B cell (primary cell): ENCODE data around the gene MYOZ2. TPM values are rescaled to one million over a fixed set of nuclear protein-coding genes. Genes with fewer than 3 reads are reported as not detected.

Experiments
- ATAC-seq: fragments of 200-7000 bp; cut with Tn5 transposase; one replicate; pipeline ENCODE4 v1.10.0; 2021; ENCODE audit warnings: low read depth, mild to moderate bottlenecking, moderate number of reproducible peaks, moderate library complexity
- CTCF ChIA-PET: fragments of 350-600 bp; sonication (Branson Sonifier 250); formaldehyde crosslinking; loops from one replicate; lab custom pipeline; 2021; ENCODE audit warnings: antibody characterized with exemption, inconsistent platforms; lab: Charles Lee
- POLR2A ChIA-PET: fragments of 350-600 bp; sonication (Branson Sonifier 250); formaldehyde crosslinking; loops from one replicate; lab custom pipeline; 2021; ENCODE audit warnings: antibody characterized with exemption; lab: Charles Lee
- DNase-seq: peaks from one replicate; pipeline ENCODE4 v3.0.0; 2013
- H2AFZ ChIP-seq: 2 replicates; pipeline ENCODE4 v1.6.1; 2012; ENCODE audit warnings: mild to moderate bottlenecking, low read depth, low read length; ENCODE audit not compliant: insufficient read depth, poor library complexity, severe bottlenecking
- H3K27ac ChIP-seq, 2 donors: 1 replicate in 1 of 2; 2 replicates in 1 of 2; pipeline ENCODE4 v1.5.1; 2012 to 2013; ENCODE audit warnings: low read length in 2 of 2, mild to moderate bottlenecking in 2 of 2, moderate library complexity in 1 of 2
- H3K27me3 ChIP-seq, 4 experiments: fragments of 200-600 bp in 1 of 4; sonication (generic) in 1 of 4; replicated peaks in 1 of 4; 1 replicate in 2 of 4; 2 replicates in 2 of 4; pipeline versions ENCODE4 v1.6.1 to v1.7.0; 2013 to 2016; ENCODE audit warnings: low read length in 3 of 4, mild to moderate bottlenecking in 2 of 4, mixed read lengths in 1 of 4, moderate library complexity in 1 of 4; ENCODE audit not compliant: insufficient read depth in 4 of 4, control insufficient read depth in 3 of 4; ENCODE audit errors: control extremely low read depth in 1 of 4
- H3K36me3 ChIP-seq, 2 experiments: replicated peaks in 1 of 2; 1 replicate in 1 of 2; 2 replicates in 1 of 2; pipeline versions ENCODE4 v1.6.1 to v1.7.1; 2013; ENCODE audit warnings: low read length in 1 of 2; ENCODE audit not compliant: insufficient read depth in 2 of 2, control insufficient read depth in 1 of 2; ENCODE audit errors: control extremely low read depth in 1 of 2, extremely low read depth in 1 of 2
- H3K4me1 ChIP-seq, 2 donors: fragments of 200-600 bp in 1 of 2; sonication (generic) in 1 of 2; 1 replicate in 1 of 2; 2 replicates in 1 of 2; pipeline versions ENCODE4 v1.5.1 to v1.6.1; 2013 to 2017; ENCODE audit warnings: low read length in 2 of 2; ENCODE audit not compliant: control insufficient read depth in 2 of 2, insufficient read depth in 2 of 2
- H3K4me2 ChIP-seq: replicated peaks from 2 replicates; pipeline ENCODE3; 2012; ENCODE audit warnings: mild to moderate bottlenecking, low read depth, low read length; ENCODE audit not compliant: poor library complexity, severe bottlenecking
- H3K4me3 ChIP-seq, 5 experiments: fragments of 200-600 bp in 1 of 5; sonication (generic) in 1 of 5; 1 replicate in 3 of 5; 2 replicates in 2 of 5; pipeline versions ENCODE4 v1.5.1 to v1.7.0; 2011 to 2016; ENCODE audit warnings: low read length in 4 of 5, mild to moderate bottlenecking in 4 of 5, low read depth in 2 of 5, control low read depth in 1 of 5, moderate library complexity in 1 of 5; ENCODE audit not compliant: insufficient read depth in 1 of 5; ENCODE audit errors: control extremely low read depth in 1 of 5, extremely low read depth in 1 of 5
- H3K79me2 ChIP-seq: fragments of 200-600 bp; sonication (generic); one replicate; pipeline ENCODE4 v1.6.0; 2016; ENCODE audit warnings: low read length; ENCODE audit not compliant: control insufficient read depth, insufficient read depth
- H3K9ac ChIP-seq: fragments of 200-600 bp; sonication (generic); 2 replicates; pipeline ENCODE4 v1.6.1; 2017; ENCODE audit warnings: mild to moderate bottlenecking, low read length, moderate library complexity
- H3K9me3 ChIP-seq, 3 donors: one replicate each; pipeline versions ENCODE4 v1.6.1 to v1.7.1; 2013; ENCODE audit warnings: low read length in 2 of 3; ENCODE audit not compliant: control insufficient read depth in 2 of 3, insufficient read depth in 1 of 3; ENCODE audit errors: control extremely low read depth in 1 of 3
- H4K20me1 ChIP-seq: 2 replicates; pipeline ENCODE4 v1.6.0; 2012; ENCODE audit warnings: mild to moderate bottlenecking, low read length; ENCODE audit not compliant: insufficient read depth, control insufficient read depth, poor library complexity, severe bottlenecking
- H3K27ac Mint-ChIP-seq: one replicate; pipeline ENCODE4 v1.8.0; 2021; ENCODE audit warnings: mixed read lengths
- H3K27me3 Mint-ChIP-seq: one replicate; pipeline ENCODE4 v1.8.0; 2021; ENCODE audit warnings: mixed read lengths
- H3K4me1 Mint-ChIP-seq: one replicate; pipeline ENCODE4 v1.8.0; 2021; ENCODE audit warnings: mixed read lengths
- H3K4me3 Mint-ChIP-seq: one replicate; pipeline ENCODE4 v1.8.0; 2021; ENCODE audit warnings: mixed read lengths
- H3K9me3 Mint-ChIP-seq: one replicate; pipeline ENCODE4 v1.8.0; 2022; ENCODE audit warnings: mixed read lengths; ENCODE audit not compliant: insufficient read depth
- CTCF ChIP-seq: fragments of 200-600 bp; IDR thresholded peaks from one replicate; pipeline ENCODE4 v1.8.0; 2022; ENCODE audit warnings: antibody characterized with exemption, mild to moderate bottlenecking
- EZH2 ChIP-seq: IDR thresholded peaks from 2 replicates; pipeline ENCODE4 v1.6.1; 2012; ENCODE audit warnings: borderline replicate concordance, low read depth, mild to moderate bottlenecking, moderate library complexity, low read length; ENCODE audit not compliant: insufficient read depth, poor library complexity, severe bottlenecking
- WGBS: methylation state at CpG from one replicate; pipeline ENCODE4 v1.1.5; 2013; ENCODE audit warnings: missing lambda C conversion rate; ENCODE audit not compliant: insufficient coverage; 5-methylcytosine and 5-hydroxymethylcytosine counted together
- intact Hi-C: fragments of 100-400 bp; cut with micrococcal nuclease; formaldehyde crosslinking; loops from one replicate; pipeline ENCODE4 v1.10.0; 2022
- polyA plus RNA-seq: library from polyadenylated mRNA; depleted of rRNA; stranded (reverse); fragments of >200 nt; gene quantifications from 2 replicates; pipeline ENCODE4 v1.2.3, GENCODE V29; 2012
- total RNA-seq, 2 donors: library from RNA; stranded (reverse); fragments of 120-200 nt in 1 of 2; gene quantifications; 1 replicate in 1 of 2; 2 replicates in 1 of 2; pipeline versions ENCODE4 v1.2.3 to v1.2.4, GENCODE V29; 2013 to 2022

Gene MYOZ2
- total and polyA plus RNA-seq, 2 donors (not counting 1 experiment from before 2014, with no cell fraction given): not detected

GRCh38 chr4:119189638-119190037 lies 54.0 kb downstream of the MYOZ2 start:
- Histone ChIP-seq H3K9ac (no peak overlapping the region), H3K79me2 (no peaks in the 10 kb centered on the region), H3K9me3 (no peaks in the 10 kb centered on the region), H3K27me3 (no peaks in the 10 kb centered on the region), H3K27ac (no peak overlapping the region), H3K4me2 (no peak overlapping the region), H4K20me1 (no peaks in the 10 kb centered on the region), H3K36me3 (no peaks in the 10 kb centered on the region), H3K4me3 (no peak overlapping the region), H3K4me1 (no peaks in the 10 kb centered on the region), H2AFZ (no peak overlapping the region)
- no peak for ATAC-seq
- H3K27me3 Mint-ChIP-seq: no peaks in the 10 kb centered on the region
- ChIA-PET POLR2A (no interaction called here), CTCF (no interaction called here)
- no peak overlapping the region for H3K27ac Mint-ChIP-seq
- TF ChIP-seq CTCF (no peak), EZH2 (no peak)
- intact Hi-C loops: no loop called here
- no peak overlapping the region for H3K4me3 Mint-ChIP-seq
- H3K9me3 Mint-ChIP-seq: no peaks in the 10 kb centered on the region
- H3K4me1 Mint-ChIP-seq: no peaks in the 10 kb centered on the region
- no peak for DNase-seq
- WGBS: 88% methylated on average over 1 of the region's 1 CpG

DNA sequence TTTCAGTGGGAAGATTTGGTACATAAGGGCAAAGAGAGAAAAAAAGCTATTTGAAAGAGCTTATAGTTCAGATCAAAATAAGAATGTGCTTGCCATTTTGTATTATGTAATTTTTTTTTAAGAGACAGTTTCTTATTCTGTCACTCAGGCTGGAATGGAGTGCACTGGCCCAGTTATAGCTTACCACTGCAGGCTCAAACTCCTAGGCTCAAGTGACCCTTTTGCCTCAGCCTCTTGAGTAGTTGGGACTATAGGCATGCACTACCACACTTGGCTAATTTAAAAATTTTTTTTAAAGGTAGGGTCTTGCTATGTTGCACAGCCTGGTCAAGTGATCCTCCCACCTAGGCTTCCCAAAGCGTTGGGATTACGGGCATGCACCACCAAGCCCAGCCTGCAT lies 54.7 kb downstream of the MYOZ2 start:
- Histone ChIP-seq H3K4me1 (no peaks in the 10 kb centered on the region), H3K27me3 (no peaks in the 10 kb centered on the region), H2AFZ (no peak overlapping the region), H3K9me3 (no peaks in the 10 kb centered on the region), H4K20me1 (no peaks in the 10 kb centered on the region), H3K9ac (no peak overlapping the region), H3K36me3 (no peaks in the 10 kb centered on the region), H3K27ac (no peak overlapping the region), H3K79me2 (no peaks in the 10 kb centered on the region), H3K4me2 (no peak overlapping the region), H3K4me3 (no peak overlapping the region)
- intact Hi-C loops: no loop called here
- Mint-ChIP-seq H3K4me1 (peaks cover 2% of the 10 kb centered on the region), H3K9me3 (no peaks in the 10 kb centered on the region), H3K4me3 (no peak overlapping the region), H3K27ac (no peak overlapping the region), H3K27me3 (no peaks in the 10 kb centered on the region)
- ChIA-PET CTCF (no interaction called here), POLR2A (no interaction called here)
- ATAC-seq: no peak
- DNase-seq: no peak
- no CpG with 5 or more reads among the region's 2 CpGs for WGBS
- no peak for TF ChIP-seq CTCF
- TF ChIP-seq EZH2: no peak
